ENCODE measurements around the gene MTA1.
A peak's percentile ranks its signal among the peaks of the same experiment; 100 is the strongest.

MTA1 gene

GRCh38 chr14:105490267-105490571 is 70.6 kb downstream of the MTA1 start:
- DNase-seq = no peak

- DNase-seq = peak; percentile 100
Measured at GRCh38 chr14:105490572-105491365, 71.1 kb downstream of the MTA1 start, which contains the start of gene TEDC1. Gene TEDC1 (plus strand): TSS chr14:105491246. CDS start chr14:105491376, 130 bp downstream.

DNA sequence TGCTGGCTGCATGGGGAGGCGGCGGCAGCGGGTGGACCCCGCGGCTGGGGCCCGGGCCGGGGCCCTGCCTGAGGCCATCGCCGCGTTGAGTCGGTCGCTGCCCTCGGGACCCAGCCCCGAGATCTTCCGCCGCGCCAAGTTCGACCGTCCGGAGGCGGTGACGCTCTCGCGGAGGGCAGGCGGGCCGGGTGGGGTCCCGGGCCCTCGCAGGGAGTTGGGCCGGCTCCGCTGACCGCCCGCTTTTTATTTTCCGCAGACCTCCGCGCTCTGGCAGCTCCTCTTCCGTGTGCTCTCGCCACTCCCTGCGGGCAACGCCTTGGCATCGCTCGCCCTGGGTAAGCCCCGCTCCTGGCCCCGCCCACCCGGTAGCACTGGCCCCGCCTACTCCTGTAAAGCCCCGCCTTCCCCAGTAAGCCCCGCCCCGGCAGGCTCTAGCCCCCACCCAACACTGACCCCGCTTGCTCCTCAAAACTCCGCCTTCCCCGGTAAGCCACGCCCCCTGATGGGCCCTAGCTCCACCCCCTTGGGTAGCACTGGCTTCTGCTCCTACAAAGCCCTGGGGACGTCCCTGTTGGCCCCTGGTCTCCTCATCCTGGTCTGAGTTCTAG is 71.8 kb downstream of the MTA1 start:
- peak; percentile 82 for DNase-seq

DNA sequence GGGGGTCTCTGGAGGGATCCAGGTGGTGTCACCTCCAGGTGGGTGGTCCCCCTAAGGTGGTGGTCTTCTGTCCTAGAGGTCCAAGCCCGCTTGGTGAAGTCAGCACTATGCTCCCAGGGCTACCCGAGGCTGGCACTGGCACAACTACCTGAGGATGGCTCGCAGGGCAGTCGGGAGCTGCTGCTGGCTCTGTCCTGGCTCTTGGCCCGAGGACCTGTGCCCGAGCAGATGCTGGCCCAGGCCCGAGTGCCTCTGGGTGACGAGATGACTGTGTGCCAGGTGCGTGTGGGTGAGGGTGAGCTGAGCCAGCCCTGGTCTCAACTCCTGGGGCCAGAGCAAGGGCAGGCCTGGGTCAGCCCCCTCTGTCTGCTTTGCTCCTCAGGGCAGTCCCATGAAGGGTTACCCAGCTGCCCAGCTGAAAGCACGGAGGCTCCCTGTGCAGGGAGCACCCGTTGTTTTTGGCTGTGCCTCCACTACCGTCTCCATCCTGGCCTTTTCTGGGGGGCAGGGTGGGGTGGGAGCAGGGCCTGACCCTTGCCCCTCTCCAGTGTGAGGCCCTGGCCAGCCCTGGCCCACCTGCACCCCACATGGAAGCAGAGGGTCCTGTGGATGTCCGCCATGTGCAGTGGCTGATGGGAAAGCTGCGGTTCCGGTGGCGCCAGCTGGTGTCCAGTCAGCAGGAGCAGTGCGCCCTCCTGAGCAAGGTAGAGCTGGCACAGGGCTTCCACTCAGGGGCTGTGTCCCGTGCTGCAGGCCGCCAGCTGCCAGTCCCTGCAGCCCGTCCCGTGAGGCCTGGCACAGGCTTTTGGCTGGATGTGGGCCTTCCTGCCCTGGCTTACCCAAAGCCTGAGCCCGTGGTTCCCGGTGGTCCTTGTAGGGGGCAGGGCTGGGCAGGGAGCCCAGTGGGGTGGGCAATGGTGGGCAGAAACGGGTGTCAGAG is 72.7 kb downstream of the MTA1 start:
- DNase-seq = no peak

DNA sequence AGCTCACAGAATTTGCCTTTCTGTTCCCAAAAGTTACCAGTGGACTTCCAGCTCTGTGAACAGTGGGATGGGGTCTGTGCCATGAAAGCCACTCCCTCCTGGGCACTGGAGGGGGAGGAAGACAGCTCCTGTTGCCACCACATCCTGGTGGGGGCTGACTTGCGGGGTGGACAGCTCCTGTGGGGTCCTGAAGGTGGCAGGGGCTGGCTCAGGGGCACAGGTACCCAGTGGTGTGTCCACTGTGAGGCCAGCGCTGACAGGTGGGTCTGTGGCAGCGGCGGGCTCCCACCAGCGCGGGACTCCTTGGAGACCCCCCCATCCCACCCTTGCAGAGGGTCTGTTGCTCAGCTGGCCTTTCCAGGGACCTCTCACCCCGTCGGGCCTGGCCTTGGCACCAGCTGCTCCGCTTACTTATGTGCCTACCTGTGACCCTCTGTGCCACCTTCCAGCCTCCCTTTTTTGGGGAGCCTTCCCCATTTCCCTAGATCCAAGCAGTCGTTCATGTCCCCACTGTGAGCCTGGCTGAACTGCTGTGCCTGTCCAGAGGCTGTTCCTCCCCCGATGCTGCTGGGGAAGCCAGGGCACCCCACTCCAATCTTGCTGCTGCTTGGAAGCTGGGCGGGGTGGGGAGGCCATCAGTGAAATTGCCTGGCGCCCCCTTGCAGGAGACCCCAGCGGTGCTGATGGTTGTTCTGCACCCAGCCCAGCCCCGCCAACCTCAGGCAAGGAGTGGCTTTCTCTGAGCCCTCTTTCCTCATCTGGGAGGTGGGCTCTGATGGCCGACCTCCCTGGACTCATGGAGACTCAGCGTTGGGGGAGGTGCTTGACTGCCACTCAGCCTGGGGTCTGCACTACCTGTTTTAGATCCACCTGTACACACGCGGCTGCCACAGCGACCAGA is 73.6 kb downstream of the MTA1 start:
- no peak for DNase-seq

DNA sequence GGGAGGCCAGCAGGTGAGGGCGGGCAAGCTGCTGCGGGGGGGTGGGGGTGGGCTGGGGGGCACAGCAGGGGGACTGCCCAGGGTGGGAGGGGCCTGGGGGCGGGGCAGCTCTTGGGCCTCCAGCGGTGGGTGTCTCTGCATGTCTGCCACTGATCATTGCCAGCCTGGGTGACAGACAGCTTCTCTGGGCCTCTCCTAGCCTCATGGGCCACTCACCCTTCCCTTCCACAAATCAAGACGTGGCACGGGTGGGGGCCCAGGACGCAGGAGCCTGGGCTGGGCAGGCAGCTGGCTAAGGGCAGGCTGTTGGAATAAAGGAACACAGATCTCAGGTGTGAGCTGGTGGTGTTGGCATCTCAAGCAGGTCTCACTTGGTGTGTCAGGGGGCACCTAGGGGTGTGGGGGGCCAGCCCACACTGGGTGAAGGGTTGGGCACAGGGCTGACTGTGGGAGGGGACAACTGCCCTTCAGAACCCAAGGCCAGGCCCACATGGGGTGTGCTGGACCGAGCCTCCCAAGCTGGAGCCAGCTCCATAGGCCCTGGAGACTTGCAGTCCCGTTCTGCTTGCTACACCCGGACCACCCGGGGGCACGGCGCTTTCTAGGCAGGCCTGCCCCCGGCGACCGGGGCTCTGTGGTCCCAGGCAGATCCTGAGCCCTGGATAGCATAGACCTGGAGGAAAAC is 74.4 kb downstream of the MTA1 start:
- DNase-seq = no peak

GRCh38 chr14:105494606-105494929 is 74.9 kb downstream of the MTA1 start:
- no peak for DNase-seq

GRCh38 chr14:105495101-105495989 is 75.7 kb downstream of the MTA1 start:
- no peak for DNase-seq

GRCh38 chr14:105495990-105496830 is 76.6 kb downstream of the MTA1 start:
- DNase-seq = no peak

GRCh38 chr14:105496831-105497591 is 77.4 kb downstream of the MTA1 start:
- DNase-seq = no peak

DNA sequence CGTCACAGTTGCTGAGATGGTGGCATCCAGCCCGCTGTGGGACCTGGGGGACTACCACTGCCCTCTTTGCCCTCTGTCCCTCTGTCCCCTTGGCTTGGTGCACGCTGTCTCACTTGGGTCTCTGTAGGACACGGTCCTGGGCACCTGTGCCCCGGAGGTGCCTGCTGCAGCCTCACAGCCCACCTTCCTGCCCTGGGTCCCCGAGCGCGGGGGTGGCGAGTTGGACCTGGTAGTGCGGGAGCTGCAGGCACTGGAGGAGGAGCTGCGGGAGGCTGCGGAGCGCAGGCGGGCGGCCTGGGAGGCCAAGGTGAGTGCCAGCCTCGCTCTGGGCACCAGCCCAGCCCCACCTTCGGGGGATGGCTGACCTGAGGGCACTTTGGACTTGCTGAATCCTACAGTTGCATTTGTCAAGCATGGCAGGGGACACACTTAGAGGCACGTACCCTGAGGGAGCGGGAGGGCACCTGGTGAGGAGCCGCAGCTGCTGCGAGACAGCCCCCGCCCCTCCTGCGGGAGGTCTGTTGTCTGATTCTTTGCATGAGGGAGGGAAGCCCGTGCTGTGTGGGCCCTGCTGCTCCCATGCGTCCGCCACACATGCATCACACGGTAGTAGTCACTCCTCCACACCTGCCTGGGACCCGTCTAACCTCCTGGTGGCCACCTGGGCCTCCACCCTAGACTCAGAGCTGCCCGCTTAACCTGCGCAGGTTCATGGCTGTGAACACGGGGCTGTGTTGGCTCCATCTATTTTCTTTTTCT is 78.2 kb downstream of the MTA1 start:
- peak; percentile 87 for DNase-seq

- DNase-seq = no peak
Measured at GRCh38 chr14:105498430-105499255, 79.0 kb downstream of the MTA1 start.

DNA sequence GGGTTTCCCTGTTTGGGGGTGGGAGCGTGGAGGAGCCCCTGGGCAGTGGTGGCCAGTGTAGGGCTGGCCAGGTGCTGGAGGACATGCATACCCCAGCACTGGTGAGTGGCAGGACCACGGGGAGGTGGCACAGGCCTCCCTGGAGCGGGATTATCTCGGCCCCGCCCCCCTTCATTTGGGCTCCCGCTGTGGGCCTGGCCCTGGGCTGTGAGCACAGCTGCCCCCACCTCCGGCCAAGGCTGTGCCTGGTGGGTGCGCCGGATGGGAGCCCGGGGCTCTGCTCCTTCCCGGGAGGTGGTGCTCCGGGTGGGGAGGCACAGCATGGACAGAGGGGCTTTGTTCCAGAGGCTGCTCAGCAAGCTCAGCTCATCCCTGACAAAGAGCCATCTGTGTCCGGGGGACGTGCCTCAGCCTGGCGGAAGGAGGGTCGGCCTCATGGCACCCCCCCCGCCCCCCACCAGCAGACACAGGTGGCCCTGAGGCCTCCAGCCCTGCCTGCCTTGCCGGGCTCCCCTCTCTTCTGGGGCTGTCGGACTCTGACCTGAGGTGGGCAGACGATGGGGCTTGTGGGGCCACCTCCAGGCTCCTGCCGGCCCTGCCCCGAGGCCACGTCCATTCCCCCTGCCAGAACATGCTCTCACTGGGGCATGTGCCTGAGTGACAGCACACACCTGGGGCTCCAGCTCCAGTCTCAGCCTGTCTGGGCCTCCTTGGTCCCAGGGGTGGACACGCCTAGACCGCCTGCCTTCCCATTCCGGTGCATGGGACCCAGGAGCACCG is 79.8 kb downstream of the MTA1 start:
- DNase-seq = no peak

DNA sequence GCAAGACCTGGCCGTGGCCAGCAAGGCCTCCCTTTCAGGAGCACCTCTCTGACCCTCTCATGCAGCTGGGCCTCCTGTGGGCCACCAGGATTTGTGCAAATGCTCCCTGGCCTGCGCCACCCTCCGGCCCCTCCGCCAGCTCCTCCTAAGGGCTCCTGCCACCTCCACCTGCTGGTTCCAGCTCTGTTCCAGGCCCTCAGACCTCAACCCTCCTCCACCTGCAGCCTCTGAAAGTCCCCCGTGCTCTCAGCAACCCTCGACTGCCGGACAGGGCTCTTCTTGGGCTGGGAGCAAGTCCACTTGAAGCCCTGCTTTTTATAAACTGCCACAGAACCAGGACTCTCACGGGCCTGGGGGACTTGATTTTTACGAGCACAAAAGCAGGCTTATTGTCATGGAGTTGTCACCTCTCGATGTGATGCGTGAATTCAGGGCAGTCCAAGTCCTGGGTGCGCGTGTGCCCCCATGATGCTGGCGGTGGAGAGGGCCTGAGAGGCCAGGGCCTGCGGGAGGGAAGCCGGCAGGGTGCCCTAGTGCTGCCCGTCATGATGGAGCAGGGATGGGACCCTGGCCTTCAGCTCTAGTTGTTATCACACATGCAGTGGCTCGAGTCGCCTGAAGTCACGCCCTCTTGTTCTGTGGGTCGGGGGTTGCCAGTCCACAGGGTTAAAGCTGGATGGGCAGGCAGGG is 80.6 kb downstream of the MTA1 start:
- DNase-seq = no peak

DNA sequence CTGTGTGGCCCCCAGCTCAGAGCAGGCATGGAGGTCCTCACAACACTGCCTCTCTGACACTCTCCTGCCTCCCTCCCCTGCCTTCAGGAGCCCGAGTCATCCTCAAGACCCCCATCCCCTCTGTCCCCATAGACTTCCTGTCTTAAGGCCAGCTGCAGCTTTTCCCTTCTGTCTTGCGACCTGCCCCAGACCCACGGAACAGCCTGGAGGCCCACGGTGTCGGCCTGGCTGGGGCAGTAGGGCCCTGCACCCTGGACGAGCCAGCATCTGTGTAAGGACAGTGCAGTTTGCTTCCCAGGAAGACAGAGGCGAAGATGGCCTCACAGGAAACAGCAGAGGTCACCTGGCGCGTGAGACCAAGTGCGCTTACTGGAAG is 81.1 kb downstream of the MTA1 start:
- DNase-seq = no peak

All from NCI-H69 (cell line).